ENCODE measurements around the gene SATB2. TPM values are rescaled to one million over a fixed set of nuclear protein-coding genes. Genes with fewer than 3 reads are reported as not detected.
A peak's percentile ranks its signal among the peaks of the same experiment; 100 is the strongest.

Gene SATB2
- under 1 TPM in 1 of 2 donors, not detected in 1; 0.21 TPM for total RNA-seq

DNA sequence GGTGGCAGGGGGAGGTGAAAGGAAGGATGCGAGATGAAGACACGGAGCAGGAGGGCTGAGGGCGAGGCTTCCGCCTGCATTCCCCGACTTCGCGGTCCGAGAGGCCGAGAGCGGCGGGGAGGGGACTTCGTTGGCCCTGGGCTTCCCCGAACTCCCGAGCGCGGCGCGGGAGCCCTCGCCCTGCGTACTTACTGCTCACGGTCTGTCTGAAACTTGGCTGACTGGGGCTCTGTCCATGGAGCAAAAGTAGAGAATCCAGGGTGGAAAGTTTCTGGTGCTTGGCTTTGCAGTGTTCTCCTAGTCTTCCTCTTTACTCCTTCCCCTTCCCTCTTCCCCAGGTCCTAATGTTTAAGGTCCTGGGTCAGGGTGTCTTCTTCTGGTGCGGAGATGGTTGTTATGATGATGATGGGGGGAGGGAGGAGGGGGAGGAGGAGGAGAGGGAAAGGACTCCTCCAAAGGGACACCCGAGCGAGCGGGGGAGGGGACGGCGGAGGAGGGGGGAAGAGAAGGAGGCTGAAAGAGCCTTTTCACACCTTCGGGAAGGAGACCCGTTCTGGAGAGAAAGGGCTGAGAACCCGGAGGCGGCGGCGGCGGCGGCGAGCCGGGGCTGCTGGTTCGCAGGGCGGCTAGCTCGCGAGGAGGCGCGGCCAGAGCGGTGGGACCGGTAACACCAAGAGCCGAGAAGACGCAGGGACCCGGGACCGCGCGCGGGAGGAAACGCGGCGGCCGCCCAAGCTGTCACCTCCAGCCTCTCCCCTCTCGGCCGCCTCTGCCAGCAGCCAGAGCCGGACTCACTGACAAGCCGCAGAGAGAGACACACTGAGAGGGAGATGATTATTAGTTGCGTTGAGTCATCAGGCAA is at the start of gene SATB2:
Gene SATB2, minus strand, starts transcription at position 793 of the 862 bp plus-strand sequence. CDS start 1,902 bp downstream, outside the sequence.
- DNase-seq (ENCODE audit: low spot score in 2 of 2) (peak in 1 of 2 donors; percentile 39), ATAC-seq (peak; percentile 62 to 74)
- peaks cover 0 to 3% of the 10 kb centered on the region in 2 donors for H3K9me3 Mint-ChIP-seq
- H3K36me3 Mint-ChIP-seq, result peaks cover 0 to 6% of the 10 kb centered on the region in 2 donors
- peak within 1 kb of the TSS in 1 of 2 donors; percentile 44 for H3K27ac Mint-ChIP-seq

DNA sequence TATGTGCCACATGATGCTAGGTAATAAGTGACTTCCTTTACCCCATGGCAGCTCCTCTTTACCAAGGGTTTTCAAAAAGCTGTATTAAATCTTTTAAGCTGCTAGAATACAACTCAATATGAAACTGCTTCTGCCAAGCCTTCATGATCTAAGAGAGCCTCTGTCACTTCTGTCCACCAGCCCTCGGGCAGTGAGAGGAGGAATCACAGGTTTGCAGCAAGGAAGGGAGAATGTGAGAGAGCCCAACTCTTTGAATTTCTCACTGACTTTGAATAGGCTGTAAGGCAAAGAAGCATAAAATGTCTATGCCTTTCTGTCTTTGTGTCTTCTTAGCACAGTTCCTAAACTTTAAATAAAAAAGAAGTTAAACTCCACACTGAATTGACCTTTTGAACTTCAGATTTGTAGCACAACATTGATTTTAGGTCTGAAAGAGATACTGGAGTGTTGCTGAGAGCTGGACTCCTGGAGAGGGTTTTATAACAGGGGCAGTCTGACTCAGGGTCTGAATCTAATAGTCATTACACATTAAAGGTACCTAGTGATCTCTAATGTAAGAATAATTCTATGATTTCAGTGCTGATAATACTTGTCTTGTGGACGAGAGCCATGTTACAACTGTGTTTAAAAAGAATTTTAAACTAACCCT is 48.1 kb upstream of the SATB2 start:
- ATAC-seq, result no peak
- Mint-ChIP-seq H3K27ac (no peak overlapping the region), H3K9me3 (no peaks in the 10 kb centered on the region), H3K36me3 (no peaks in the 10 kb centered on the region)
- no peak for DNase-seq (ENCODE audit: low spot score in 2 of 2)

DNA sequence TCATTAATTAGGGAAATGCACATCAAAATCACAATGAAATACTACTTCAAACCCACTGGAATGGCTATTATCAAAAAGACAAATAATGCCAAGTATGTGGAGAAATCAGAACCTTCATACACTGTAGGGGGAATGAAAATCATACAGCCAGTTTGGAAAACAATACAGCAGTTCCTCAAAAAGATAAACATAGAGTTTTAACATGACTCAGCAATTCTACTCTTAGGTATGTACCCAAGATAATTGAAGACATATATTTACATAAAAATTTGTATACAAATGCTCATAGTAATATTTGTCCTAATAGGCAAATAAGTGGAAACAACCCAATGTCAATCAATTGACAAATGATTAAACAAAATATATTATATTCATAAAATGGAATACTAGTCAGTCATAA is 45.4 kb upstream of the SATB2 start:
- no peak for DNase-seq (ENCODE audit: low spot score in 2 of 2)
- Mint-ChIP-seq H3K9me3 (no peaks in the 10 kb centered on the region), H3K36me3 (no peaks in the 10 kb centered on the region), H3K27ac (no peak overlapping the region)
- ATAC-seq, result no peak

DNA sequence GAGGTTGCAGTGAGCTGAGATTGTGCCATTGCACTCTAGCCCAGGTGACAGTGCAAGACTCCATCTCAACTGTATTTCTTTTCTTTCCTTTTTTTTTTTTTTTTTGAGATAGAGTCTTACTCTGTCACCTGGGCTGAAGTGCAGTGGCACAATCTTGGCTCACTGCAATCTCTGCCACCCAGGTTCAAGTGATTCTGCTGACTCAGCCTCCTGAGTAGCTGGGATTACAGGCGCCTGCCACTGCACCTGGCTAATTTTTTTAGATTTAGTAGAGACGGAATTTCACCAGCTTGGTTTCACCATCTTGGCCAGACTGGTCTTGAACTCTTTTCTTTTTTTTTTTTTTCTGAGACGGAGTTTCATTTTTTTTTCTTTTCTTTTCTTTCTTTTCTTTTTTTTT is 41.3 kb upstream of the SATB2 start:
- H3K9me3 Mint-ChIP-seq, result no peaks in the 10 kb centered on the region
- H3K36me3 Mint-ChIP-seq, result no peaks in the 10 kb centered on the region
- H3K27ac Mint-ChIP-seq, result no peak overlapping the region
- DNase-seq (ENCODE audit: low spot score in 2 of 2) (no peak), ATAC-seq (no peak)

DNA sequence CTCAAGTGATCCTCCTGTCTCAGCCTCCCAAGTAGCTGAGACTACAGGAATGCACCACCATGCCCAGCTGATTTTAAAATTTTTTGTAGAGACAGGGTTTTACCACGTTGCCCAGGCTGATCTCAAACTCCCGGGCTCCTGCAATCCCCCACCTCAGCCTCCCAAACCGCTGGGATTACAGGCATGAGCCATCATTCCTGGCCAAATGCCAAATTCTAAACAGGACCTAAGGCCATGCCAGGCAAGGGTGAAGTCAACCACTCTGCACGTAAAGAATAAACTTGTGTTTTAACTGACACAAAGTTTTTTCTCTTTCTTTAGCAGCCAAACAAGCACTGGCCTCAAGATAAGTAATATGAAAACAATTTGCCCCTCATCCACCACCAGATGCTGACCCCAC is 37.4 kb upstream of the SATB2 start:
- ATAC-seq, result no peak
- Mint-ChIP-seq H3K27ac (no peak overlapping the region), H3K36me3 (no peaks in the 10 kb centered on the region), H3K9me3 (no peaks in the 10 kb centered on the region)
- DNase-seq (ENCODE audit: low spot score in 2 of 2), result no peak

DNA sequence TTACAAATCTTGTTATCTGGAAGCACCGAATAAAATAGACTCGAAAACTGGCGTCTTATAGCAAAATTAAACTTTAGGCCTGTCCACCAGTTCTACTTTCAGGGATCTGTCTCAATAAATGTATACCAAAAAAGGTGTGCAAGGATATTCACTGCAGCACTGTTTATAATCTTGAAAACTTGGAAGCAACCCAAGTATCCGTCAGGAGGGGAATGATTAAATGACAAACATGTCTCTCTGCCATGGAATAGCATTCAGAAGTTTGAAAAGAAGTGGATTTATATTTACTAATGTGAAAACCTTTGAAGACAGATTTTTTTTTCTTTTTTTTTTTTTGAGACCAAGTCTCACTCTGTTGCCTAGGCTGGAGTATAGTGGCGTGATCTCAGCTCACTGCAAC is 32.3 kb upstream of the SATB2 start:
- Mint-ChIP-seq H3K9me3 (no peaks in the 10 kb centered on the region), H3K27ac (no peak overlapping the region), H3K36me3 (no peaks in the 10 kb centered on the region)
- DNase-seq (ENCODE audit: low spot score in 2 of 2) (no peak), ATAC-seq (no peak)

DNA sequence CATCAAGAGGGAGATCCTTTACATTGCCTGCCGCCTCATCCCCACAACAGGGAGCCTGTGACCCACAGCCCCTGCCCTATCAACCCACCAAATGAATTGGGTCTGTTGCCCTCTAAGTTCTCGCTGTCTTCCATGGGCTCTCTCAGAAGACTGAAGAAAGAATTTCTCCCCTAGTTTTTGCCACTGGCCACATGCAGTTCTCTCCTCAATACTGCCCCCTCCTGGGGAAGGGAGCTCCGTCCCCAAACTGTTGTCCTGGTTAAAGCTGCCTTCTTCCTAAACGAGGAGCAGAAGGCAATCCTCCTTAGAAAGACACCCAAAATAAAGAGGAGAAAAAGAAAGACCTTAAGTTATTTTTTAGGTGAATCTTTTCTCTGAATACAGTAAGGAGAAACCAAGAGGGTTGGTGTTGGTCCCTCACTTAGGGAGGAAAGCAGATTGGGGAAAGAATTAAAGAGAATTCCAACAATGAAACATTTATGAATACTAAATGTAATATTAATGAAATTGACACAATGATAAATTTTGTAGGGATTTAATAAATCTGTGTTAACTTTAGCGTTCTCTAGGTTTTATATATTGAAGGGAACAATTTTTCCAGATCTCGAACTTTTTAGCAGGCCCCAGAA is 31.1 kb upstream of the SATB2 start:
- ATAC-seq (peak in 1 of 2 donors; percentile 61), DNase-seq (ENCODE audit: low spot score in 2 of 2) (peak in 1 of 2 donors; percentile 71)
- Mint-ChIP-seq H3K27ac (no peak overlapping the region), H3K9me3 (no peaks in the 10 kb centered on the region), H3K36me3 (no peaks in the 10 kb centered on the region)

DNA sequence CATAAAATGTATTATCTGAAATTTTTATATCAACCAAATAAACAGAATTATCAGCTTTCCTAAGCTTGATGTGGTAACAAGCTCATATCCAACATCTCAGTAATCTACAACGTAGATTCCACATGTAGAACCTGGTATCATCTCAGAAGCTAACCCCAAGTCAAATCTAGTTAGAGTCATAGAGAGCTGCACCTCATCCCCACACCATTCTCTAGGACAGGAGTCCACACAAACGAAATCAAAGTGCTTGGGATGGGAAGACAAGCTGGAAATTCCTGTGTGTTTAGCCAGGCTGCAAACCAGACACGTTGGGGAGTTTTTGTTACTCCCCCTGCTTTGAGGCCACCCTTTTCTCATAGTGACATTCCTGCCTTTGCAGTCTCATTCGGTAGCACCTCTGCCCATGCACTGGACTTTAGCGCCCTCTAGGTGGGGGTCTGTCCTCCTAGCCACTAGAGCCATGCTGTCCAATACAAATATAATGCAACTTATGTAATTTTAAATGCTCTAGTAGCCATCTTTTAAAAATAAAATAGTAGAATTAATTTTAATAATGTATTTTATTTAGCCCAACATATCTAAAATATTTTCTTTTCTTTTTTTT is 28.1 kb upstream of the SATB2 start:
- peak; percentile 47 to 64 for ATAC-seq
- H3K36me3 Mint-ChIP-seq, result no peaks in the 10 kb centered on the region
- peak in 1 of 2 donors; percentile 48 for DNase-seq (ENCODE audit: low spot score in 2 of 2)
- no peak overlapping the region for H3K27ac Mint-ChIP-seq
- H3K9me3 Mint-ChIP-seq, result no peaks in the 10 kb centered on the region

DNA sequence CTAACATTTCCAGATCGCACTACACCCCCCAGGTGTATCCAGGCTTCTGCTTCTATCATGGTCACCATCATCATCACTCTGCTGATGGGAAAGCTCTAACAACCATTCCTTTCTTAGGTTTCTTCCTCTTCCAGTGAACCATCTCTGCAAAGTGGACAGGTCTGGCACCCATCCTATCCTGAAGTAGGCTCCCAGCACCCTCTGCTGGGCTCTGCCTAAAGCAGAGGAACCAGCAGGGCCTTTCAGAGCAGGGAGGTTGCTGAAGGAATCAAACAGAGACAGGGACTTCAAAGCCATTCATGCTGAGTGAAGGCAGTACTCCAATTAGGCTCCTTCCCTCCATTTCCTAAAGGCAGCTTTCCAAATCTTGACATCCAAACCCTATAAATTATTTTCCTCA is 27.2 kb upstream of the SATB2 start:
- no peak for DNase-seq (ENCODE audit: low spot score in 2 of 2)
- peak overlapping the region in 1 of 2 donors; percentile 72 for H3K27ac Mint-ChIP-seq
- no peaks in the 10 kb centered on the region for H3K9me3 Mint-ChIP-seq
- H3K36me3 Mint-ChIP-seq, result no peaks in the 10 kb centered on the region
- no peak for ATAC-seq

DNA sequence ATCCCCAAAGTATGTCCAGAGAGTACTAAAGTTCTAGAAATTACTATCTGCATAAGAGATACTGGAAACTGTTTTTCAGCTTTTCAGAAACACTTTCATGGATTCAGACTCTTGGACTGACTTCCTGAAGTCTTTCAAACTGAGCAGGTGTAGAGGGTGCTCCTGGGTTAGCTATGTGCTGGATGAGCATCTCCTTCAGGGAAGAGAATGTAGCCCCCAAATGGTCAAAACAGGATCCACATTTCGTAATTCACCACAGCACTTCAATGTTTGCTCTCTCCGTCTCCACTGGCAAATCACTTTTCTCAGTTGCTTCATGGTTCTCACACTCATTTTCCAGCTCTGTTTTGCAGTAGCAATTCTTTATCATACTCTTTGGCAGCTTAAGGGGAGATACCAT is 23.2 kb upstream of the SATB2 start:
- H3K36me3 Mint-ChIP-seq, result no peaks in the 10 kb centered on the region
- H3K27ac Mint-ChIP-seq, result no peak overlapping the region
- H3K9me3 Mint-ChIP-seq, result no peaks in the 10 kb centered on the region
- ATAC-seq (no peak), DNase-seq (ENCODE audit: low spot score in 2 of 2) (no peak)

DNA sequence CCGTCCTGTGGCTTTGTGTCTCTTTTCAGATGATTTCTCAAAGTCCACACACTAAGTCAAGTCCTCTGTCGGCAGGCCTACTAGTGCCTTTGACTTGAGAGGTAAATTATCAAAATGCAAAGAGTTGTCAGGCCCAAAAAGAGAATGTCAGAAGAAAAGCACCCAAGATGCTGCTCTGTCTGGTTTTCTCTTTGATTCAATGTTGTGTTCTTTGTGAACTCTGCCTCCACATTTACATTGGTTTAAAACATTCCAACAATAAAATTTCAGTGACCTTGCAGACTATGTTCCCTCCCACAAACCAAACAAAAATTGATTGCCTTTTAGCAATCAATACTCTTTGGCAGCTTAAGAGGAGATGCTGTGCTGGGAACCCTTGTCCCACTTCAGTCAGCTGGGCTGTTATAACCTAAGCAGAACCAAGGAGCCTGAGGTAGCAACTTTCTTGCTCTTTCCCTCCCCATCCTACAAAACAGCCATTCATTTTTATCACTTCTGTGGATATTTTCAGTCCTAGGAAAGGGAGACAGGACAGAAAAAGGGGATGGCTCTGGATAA is 19.6 kb upstream of the SATB2 start:
- DNase-seq (ENCODE audit: low spot score in 2 of 2) (no peak), ATAC-seq (no peak)
- Mint-ChIP-seq H3K9me3 (no peaks in the 10 kb centered on the region), H3K27ac (no peak overlapping the region), H3K36me3 (no peaks in the 10 kb centered on the region)

DNA sequence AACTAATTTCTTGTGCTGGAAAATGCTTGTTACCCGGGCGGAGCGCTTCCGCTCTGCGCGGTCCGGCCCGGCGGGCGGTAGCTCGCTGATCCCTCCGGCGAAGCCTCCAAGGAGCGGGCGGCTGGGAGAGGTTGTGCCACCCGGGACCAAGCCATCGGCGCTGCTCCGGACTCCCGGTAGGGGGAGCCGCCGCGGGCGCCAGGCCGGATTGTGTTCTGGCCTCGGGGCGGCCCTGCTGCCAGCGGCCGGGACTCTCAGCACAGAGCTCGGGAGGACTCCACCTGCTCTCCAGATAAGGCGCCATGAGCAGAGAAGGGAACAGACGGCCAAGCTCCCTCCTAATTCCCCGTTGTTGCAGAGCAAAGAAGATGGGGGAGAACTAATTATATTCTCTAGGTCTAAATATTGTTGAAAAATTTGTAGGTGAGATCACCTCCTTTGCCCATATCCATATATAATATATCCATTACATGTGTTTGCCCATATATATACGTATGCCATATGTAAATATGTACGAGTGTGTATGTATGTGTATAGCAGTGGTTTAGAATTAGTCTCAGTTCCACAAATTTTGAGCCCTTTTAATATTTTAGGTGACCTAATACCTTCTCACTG is 13.8 kb upstream of the SATB2 start:
- DNase-seq (ENCODE audit: low spot score in 2 of 2) (peak in 1 of 2 donors; percentile 65), ATAC-seq (peak; percentile 34 to 86)
- Mint-ChIP-seq H3K27ac (no peak overlapping the region), H3K9me3 (peaks cover 0 to 2% of the 10 kb centered on the region in 2 donors), H3K36me3 (peaks cover 5 to 26% of the 10 kb centered on the region in 2 donors)

DNA sequence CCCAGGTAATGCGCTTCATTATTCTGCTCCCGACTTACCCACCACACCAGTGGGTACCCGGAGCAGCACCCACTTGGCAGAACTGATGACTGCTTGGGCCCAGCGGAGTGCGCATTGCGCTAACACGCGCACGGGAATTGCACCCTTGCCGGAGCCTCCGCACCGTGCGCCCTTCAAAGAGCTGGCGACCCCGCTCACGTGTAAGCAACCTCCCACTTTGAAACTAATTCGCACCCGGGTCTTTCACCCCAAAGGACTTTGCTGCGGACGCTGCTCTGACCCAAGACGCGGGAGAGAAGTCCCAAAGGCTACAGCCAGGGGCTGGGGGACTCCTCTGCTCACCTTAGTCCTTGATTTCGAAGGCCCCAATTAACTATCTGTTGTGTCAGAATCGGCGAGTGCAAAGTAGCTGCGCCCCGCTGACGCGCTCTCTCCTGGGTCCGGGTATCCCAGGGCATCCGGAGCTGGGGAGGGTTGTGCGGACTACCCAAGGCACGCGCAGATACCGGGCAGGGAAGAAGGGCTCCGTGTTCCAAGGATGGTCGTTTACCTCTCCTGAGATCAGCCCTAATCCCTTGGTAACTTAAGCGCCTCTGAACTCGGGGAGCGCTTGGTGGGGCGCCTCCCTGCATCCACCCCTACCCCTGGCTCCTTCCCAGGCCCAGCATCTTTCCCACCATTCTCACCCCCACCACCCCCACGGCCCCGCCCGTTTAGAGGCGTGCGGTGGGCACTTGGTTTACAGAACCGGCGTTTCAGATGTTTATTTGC is 13.1 kb upstream of the SATB2 start:
- DNase-seq (ENCODE audit: low spot score in 2 of 2), result peak in 1 of 2 donors; percentile 6
- peaks cover 10 to 33% of the 10 kb centered on the region in 2 donors for H3K36me3 Mint-ChIP-seq
- H3K27ac Mint-ChIP-seq, result no peak overlapping the region
- H3K9me3 Mint-ChIP-seq, result peaks cover 0 to 7% of the 10 kb centered on the region in 2 donors
- ATAC-seq, result peak in 1 of 2 donors; percentile 29

DNA sequence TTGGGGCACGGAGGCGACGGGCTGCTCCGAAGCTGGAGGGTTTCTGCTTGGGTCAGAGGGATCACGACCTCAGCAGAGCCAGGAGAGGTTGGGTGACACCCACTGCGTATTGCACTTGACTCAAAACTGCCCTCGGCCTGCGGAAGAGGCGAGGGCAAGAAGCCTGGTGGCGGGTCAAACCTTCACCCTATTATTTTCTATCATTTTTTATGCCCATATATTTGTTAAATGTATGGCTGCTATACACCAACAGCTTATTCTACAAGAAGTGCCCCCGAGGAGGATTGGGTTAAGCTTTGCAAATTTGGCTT is 12.6 kb upstream of the SATB2 start:
- H3K27ac Mint-ChIP-seq, result no peak overlapping the region
- peaks cover 0 to 7% of the 10 kb centered on the region in 2 donors for H3K9me3 Mint-ChIP-seq
- ATAC-seq, result no peak

DNA sequence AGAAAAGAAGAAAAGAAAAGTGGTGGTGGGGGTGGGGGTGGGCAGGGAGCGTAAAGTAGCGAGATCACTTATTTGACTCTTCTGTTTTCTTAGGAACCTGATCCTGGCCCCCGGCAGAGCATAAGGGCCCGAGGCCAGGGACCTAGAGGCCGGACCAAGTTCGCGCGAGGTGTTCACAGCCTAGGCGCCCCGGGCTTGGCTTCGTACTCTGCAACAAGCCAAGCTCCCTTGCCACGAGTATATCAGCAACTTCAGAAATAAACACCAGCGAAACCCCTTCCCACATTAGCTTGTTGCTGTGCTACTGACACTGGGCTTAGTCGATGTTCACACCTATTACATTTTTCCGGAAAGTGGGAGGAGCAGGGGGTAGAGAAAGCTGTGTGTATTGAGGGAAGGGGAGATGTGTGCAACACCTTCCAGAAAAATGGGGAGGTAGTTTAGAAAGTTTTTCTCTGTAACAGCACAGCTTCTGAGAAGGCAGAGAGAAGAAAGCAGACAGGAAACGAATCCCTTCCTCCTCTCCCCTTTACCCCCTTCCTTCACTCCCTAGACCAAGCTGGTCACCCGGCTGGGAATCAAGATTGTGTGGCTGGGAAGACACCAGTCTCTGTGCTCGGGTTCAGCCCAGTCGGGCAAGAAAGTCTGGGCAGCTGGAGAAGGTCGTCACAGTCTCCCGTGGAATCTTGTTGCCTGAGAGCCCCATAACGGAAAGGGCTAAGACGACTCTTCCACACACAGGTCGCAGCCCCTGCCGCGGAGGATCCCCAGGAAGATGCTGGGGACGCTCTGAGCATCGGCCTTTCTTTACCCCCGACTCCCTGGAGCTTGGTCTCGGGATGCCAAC is 12.0 kb upstream of the SATB2 start:
- Mint-ChIP-seq H3K36me3 (peaks cover 10 to 41% of the 10 kb centered on the region in 2 donors), H3K27ac (no peak overlapping the region), H3K9me3 (peaks cover 0 to 9% of the 10 kb centered on the region in 2 donors)
- ATAC-seq, result no peak
- peak in 1 of 2 donors; percentile 7 for DNase-seq (ENCODE audit: low spot score in 2 of 2)

More for the DNA sequence above, 12.6 kb upstream of the SATB2 start:
- DNase-seq (ENCODE audit: low spot score in 2 of 2), result no peak
- H3K36me3 Mint-ChIP-seq, result peaks cover 10 to 36% of the 10 kb centered on the region in 2 donors
